K562 (cell line): Measurements from ENCODE around the gene NOTCH3. TPM values are rescaled to one million over a fixed set of nuclear protein-coding genes. Genes with fewer than 3 reads are reported as not detected.
A peak's percentile ranks its signal among the peaks of the same experiment; 100 is the strongest.

Experiments
- ATAC-seq: fragments of 200-7000 bp; cut with Tn5 transposase; 3 replicates; pipeline ENCODE4 v1.9.1; 2020; ENCODE audit warnings: moderate library complexity
- BruUV-seq: library from RNA; stranded (reverse); fragments of 400-500 nt; replicated peaks from 2 replicates; lab custom pipeline; 2021; lab: Mats Ljungman, UMichigan
- CTCF ChIA-PET: fragments of 300-600 bp; formaldehyde crosslinking; extraction: SDS; loops from one replicate; lab custom pipeline; 2021; ENCODE audit warnings: low intra/inter-chr PET ratio; lab: Yijun Ruan, JAX
- POLR2A ChIA-PET: fragments of 300-600, 350-650 bp; sonication (Branson Sonifier 250); formaldehyde crosslinking; extraction: SDS; loops from one replicate; lab custom pipeline; 2021; ENCODE audit warnings: antibody characterized with exemption, inconsistent platforms; lab: Yijun Ruan, JAX
- DNase-seq, 4 experiments: peaks; one replicate each; pipeline versions ENCODE4 v3.0.0 to v3.0.0-alpha.2; 2011 to 2018; ENCODE audit warnings: low spot score in 3 of 4, mixed read lengths in 3 of 4; ENCODE audit errors: extremely low read depth in 1 of 4
- FAIRE-seq: peaks from 2 replicates; lab custom pipeline; 2011; peaks lifted over from hg19 to GRCh38; lab: Jason Lieb, UNC
- H2AFZ ChIP-seq: 2 replicates; pipeline ENCODE4 v1.6.0; 2011; ENCODE audit warnings: low read depth, low read length, control low read depth, inconsistent platforms
- H3K27ac ChIP-seq: fragments of 200-600 bp; 3 replicates; pipeline ENCODE4 v1.8.0; 2011; ENCODE audit warnings: low read depth, mild to moderate bottlenecking, control low read depth, inconsistent platforms, low read length, moderate library complexity, mixed read lengths; ENCODE audit errors: extremely low read depth
- H3K27me3 ChIP-seq, 2 experiments: fragments of 300-600 bp in 1 of 2; 2 replicates in 1 of 2; 3 replicates in 1 of 2; pipeline versions ENCODE4 v1.6.0 to v1.8.0; 2011; ENCODE audit warnings: inconsistent platforms in 2 of 2, low read length in 2 of 2, mild to moderate bottlenecking in 1 of 2, mixed read lengths in 1 of 2, moderate library complexity in 1 of 2; ENCODE audit not compliant: control insufficient read depth in 2 of 2, insufficient read depth in 2 of 2
- H3K36me3 ChIP-seq: fragments of 300-600 bp; 3 replicates; pipeline ENCODE4 v1.8.0; 2011; ENCODE audit warnings: mild to moderate bottlenecking, low read length, inconsistent platforms; ENCODE audit not compliant: control insufficient read depth, insufficient read depth
- H3K4me1 ChIP-seq, 2 experiments: fragments of 200-600 bp in 1 of 2; replicated peaks in 1 of 2; 2 replicates in 1 of 2; 3 replicates in 1 of 2; pipeline versions ENCODE4 v1.5.1 to v1.8.0; 2011; ENCODE audit warnings: inconsistent platforms in 2 of 2, low read length in 2 of 2, mild to moderate bottlenecking in 1 of 2, mixed read lengths in 1 of 2, moderate library complexity in 1 of 2; ENCODE audit not compliant: control insufficient read depth in 2 of 2, insufficient read depth in 2 of 2
- H3K4me2 ChIP-seq: 2 replicates; pipeline ENCODE4 v1.6.1; 2011; ENCODE audit warnings: low read length, control low read depth, inconsistent platforms, mixed read lengths; ENCODE audit not compliant: insufficient read depth
- H3K4me3 ChIP-seq: fragments of 200-600 bp; sonication (generic), shearing (Covaris generic); 2 replicates; pipeline ENCODE4 v1.5.1; 2016; ENCODE audit warnings: control low read depth, inconsistent platforms
- H3K79me2 ChIP-seq: fragments of 200-600 bp; 3 replicates; pipeline ENCODE4 v1.8.0; 2011; ENCODE audit warnings: low read length, inconsistent platforms; ENCODE audit not compliant: control insufficient read depth, insufficient read depth
- H3K9ac ChIP-seq, 2 experiments: 2 replicates each; pipeline versions ENCODE4 v1.6.0 to v1.6.1; 2011; ENCODE audit warnings: low read depth in 2 of 2, low read length in 2 of 2, control low read depth in 1 of 2, inconsistent platforms in 1 of 2, mild to moderate bottlenecking in 1 of 2, mixed read lengths in 1 of 2; ENCODE audit not compliant: insufficient read depth in 1 of 2
- H3K9me1 ChIP-seq: one replicate; pipeline ENCODE4 v1.6.0; 2011; ENCODE audit warnings: inconsistent platforms, mild to moderate bottlenecking, low read length, moderate library complexity; ENCODE audit not compliant: control insufficient read depth, insufficient read depth
- H3K9me3 ChIP-seq: replicated peaks from 2 replicates; pipeline ENCODE4 v1.5.1; 2011; ENCODE audit warnings: low read depth, low read length, inconsistent platforms; ENCODE audit not compliant: control insufficient read depth, insufficient read depth
- H4K20me1 ChIP-seq: replicated peaks from 2 replicates; pipeline ENCODE4 v1.6.1; 2011; ENCODE audit warnings: low read length, inconsistent platforms, mixed read lengths; ENCODE audit not compliant: control insufficient read depth, insufficient read depth
- CBFA2T2 ChIP-seq: fragments of 450-650 bp; conservative IDR thresholded peaks from 2 replicates; pipeline ENCODE4 v1.6.1; 2017; ENCODE audit warnings: mild to moderate bottlenecking
- CBFA2T3 ChIP-seq: fragments of 450-650 bp; IDR thresholded peaks from 2 replicates; pipeline ENCODE4 v1.6.1; 2017
- CEBPZ ChIP-seq: fragments of 150-350 bp; IDR thresholded peaks from 2 replicates; pipeline ENCODE4 v1.6.1; 2014; ENCODE audit warnings: low read depth, mild to moderate bottlenecking, low read length, borderline replicate concordance
- HDGF ChIP-seq: fragments of 450-650 bp; IDR thresholded peaks from 2 replicates; pipeline ENCODE4 v1.6.1; 2016
- HMGN3 ChIP-seq: IDR thresholded peaks from 2 replicates; pipeline ENCODE4 v1.6.1; 2011; ENCODE audit warnings: borderline replicate concordance, low read depth, mild to moderate bottlenecking, mixed read lengths, low read length; ENCODE audit not compliant: insufficient read length; ENCODE audit errors: extremely low read depth
- KAT7 ChIP-seq: sonication (generic); formaldehyde crosslinking; IDR thresholded peaks from 2 replicates; pipeline ENCODE4 v1.8.0; 2022; ENCODE audit warnings: missing genetic modification reagents, mild to moderate bottlenecking, borderline replicate concordance
- L3MBTL2 ChIP-seq: fragments of 450-650 bp; IDR thresholded peaks from 2 replicates; pipeline ENCODE4 v1.6.1; 2016; ENCODE audit warnings: mild to moderate bottlenecking, moderate library complexity
- NR2C1 ChIP-seq, 2 experiments: fragments of 450-650 bp; IDR thresholded peaks; 2 replicates each; pipeline ENCODE4 v1.6.1; 2017; ENCODE audit warnings: mild to moderate bottlenecking in 2 of 2, antibody characterized with exemption in 1 of 2, inconsistent platforms in 1 of 2, missing compliant biosample characterization in 1 of 2, missing genetic modification characterization in 1 of 2
- PYGO2 ChIP-seq: fragments of 450-650 bp; IDR thresholded peaks from 2 replicates; pipeline ENCODE4 v1.6.1; 2016; ENCODE audit warnings: mild to moderate bottlenecking, missing genetic modification characterization, moderate library complexity, missing compliant biosample characterization
- TAF1 ChIP-seq: IDR thresholded peaks from 2 replicates; pipeline ENCODE4 v1.6.1; 2011; ENCODE audit warnings: mild to moderate bottlenecking, low read length, moderate library complexity; ENCODE audit not compliant: insufficient read depth, control insufficient read depth, severe bottlenecking; ENCODE audit errors: extremely low read depth
- TAF9B ChIP-seq: fragments of 450-650 bp; IDR thresholded peaks from 2 replicates; pipeline ENCODE4 v1.6.1; 2018; ENCODE audit warnings: mild to moderate bottlenecking; ENCODE audit not compliant: partially characterized antibody
- U2AF2 ChIP-seq: fragments of 200-400 bp; formaldehyde crosslinking; optimal IDR thresholded peaks from 2 replicates; pipeline ENCODE3; 2017; ENCODE audit warnings: low read depth, mild to moderate bottlenecking, low read length
- UBTF ChIP-seq, 2 experiments: IDR thresholded peaks; 2 replicates each; pipeline ENCODE4 v1.6.1; 2012; ENCODE audit warnings: improper control_type of control experiment in 2 of 2, low read depth in 2 of 2, low read length in 2 of 2, borderline replicate concordance in 1 of 2
- XRCC3 ChIP-seq: fragments of 450-650 bp; IDR thresholded peaks from 2 replicates; pipeline ENCODE4 v1.6.1; 2017; ENCODE audit warnings: mild to moderate bottlenecking, moderate library complexity
- ZNF165 ChIP-seq: fragments of 250-450 bp; sonication (Bioruptor Pico); IDR thresholded peaks from 2 replicates; pipeline ENCODE4 v1.4.0; 2020; ENCODE audit warnings: borderline replicate concordance
- ZNF77 ChIP-seq: fragments of 250-450 bp; sonication (Bioruptor Pico); IDR thresholded peaks from 2 replicates; pipeline ENCODE4 v1.5.0; 2020
- WGBS: fragments of 100-300 bp; shearing (Covaris generic); methylation state at CpG from one replicate; pipeline ENCODE4 v1.1.6; 2016; ENCODE audit warnings: low coverage, mixed read lengths; ENCODE audit not compliant: insufficient coverage; ENCODE audit errors: missing lambda C conversion rate; 5-methylcytosine and 5-hydroxymethylcytosine counted together
- in situ Hi-C: fragments of 300-500 bp; cut with MboI; formaldehyde crosslinking; loops from 4 replicates; pipeline ENCODE4 v1.15.0; 2018; ENCODE audit warnings: inconsistent platforms, mixed read lengths
- intact Hi-C: fragments of 100-400 bp; cut with micrococcal nuclease; formaldehyde crosslinking; loops from 2 replicates; pipeline ENCODE4 v1.14.2; 2022
- polyA plus RNA-seq, 8 experiments: library from polyadenylated mRNA; depleted of rRNA in 4 of 8; stranded (reverse) in 5 of 8; unstranded in 3 of 8; fragments of >200 nt; fragmentation: Nextera tagmentation in 2 of 8; fragmentation: Illumina TruSeq in 1 of 8; extraction: Ambion mirVana in 2 of 8; extraction: Trizol in 1 of 8; gene quantifications; 2 replicates each; pipeline versions ENCODE4 v1.2.1 to v1.2.3, GENCODE V29; 2011 to 2014; ENCODE audit warnings: inconsistent platforms in 1 of 8, missing spikeins in 1 of 8
- total RNA-seq, 7 experiments: library from RNA; depleted of rRNA in 6 of 7; stranded (reverse); fragments of >200 nt in 6 of 7; fragmentation: Illumina TruSeq in 2 of 7; extraction: Trizol in 2 of 7; gene quantifications; 2 replicates each; pipeline versions ENCODE4 v1.2.1 to v1.2.3, GENCODE V29; 2011 to 2021; ENCODE audit warnings: low replicate concordance in 1 of 7

Gene NOTCH3
- total and polyA plus RNA-seq, 9 of the 15 experiments (the other 6 are each of a cell fraction or from before 2014, with no cell fraction given): under 0.01 to 1.2 (median 0.16) TPM

- TF ChIP-seq NR2C1 (IDR thresholded peaks at IDR 0.05) (no peak), NR2C1 (tag; IDR thresholded peaks at IDR 0.05) (no peak), PYGO2 (tag) (no peak), CBFA2T3 (no peak), HDGF (no peak), ZNF165 (no peak), L3MBTL2 (no peak), ZNF77 (CRISPR knock-in tag) (no peak), TAF1 (no peak), UBTF (IDR thresholded peaks at IDR 0.05; ENCODE audit: borderline replicate concordance in 1 of 2, low read depth in 2 of 2, low read length in 2 of 2) (no peak), KAT7 (CRISPR knock-in tag) (no peak)
Observed at GRCh38 chr19:15191514-15191913, 9.3 kb downstream of the NOTCH3 start (continued).

GRCh38 chr19:15188851-15189250 lies 11.9 kb downstream of the NOTCH3 start:
- peaks cover 12 to 61% of the 10 kb centered on the region in 2 experiments for H3K27me3 ChIP-seq
- BruUV-seq: no TSS peak
- no peak for ATAC-seq
- peaks cover 0 to 34% of the 10 kb centered on the region in 2 experiments; a peak in 2 of 5 replicates for H3K4me1 ChIP-seq
- H3K4me3 ChIP-seq: no peak overlapping the region
- POLR2A ChIA-PET: no interaction called here
- H3K4me2 ChIP-seq: no peak overlapping the region
- intact Hi-C loops: no loop called here
- no peaks in the 10 kb centered on the region for H3K36me3 ChIP-seq
- H3K9ac ChIP-seq: no peak overlapping the region; a peak in 1 of 4 replicates
- H3K27ac ChIP-seq: no peak overlapping the region
- peak in 1 of 4 experiments; percentile 21 for DNase-seq
- no peaks in the 10 kb centered on the region for H3K79me2 ChIP-seq
- WGBS: 36% methylated on average over 18 of the region's 24 CpGs
- CTCF ChIA-PET: no interaction called here
- in situ Hi-C loops: no loop called here
- H3K9me1 ChIP-seq: no peaks in the 10 kb centered on the region
- 0 out of 2 replicates have a peak, but pooled peaks cover 4% of the 10 kb centered on the region for H4K20me1 ChIP-seq
- H3K9me3 ChIP-seq: no peaks in the 10 kb centered on the region
- H2AFZ ChIP-seq: no peak overlapping the region
- no peak for FAIRE-seq
- no peak for TF ChIP-seq TAF9B
- no peak for TF ChIP-seq XRCC3
- no peak for TF ChIP-seq HMGN3
- TF ChIP-seq CEBPZ: no peak
- TF ChIP-seq CBFA2T2: no peak
- TF ChIP-seq U2AF2: no peak
